HL-60 (cell line): ENCODE data around the gene TBX2.

Experiments
- DNase-seq, 2 experiments: peaks; one replicate each; pipeline ENCODE4 v3.0.0-alpha.2; 2010 to 2020; ENCODE audit warnings: low read depth in 1 of 2, low spot score in 1 of 2
- H3K27ac ChIP-seq: fragments of 250-450 bp; sonication (Bioruptor Pico); replicated peaks from 2 replicates; pipeline ENCODE4 v1.5.1; 2020; ENCODE audit warnings: mild to moderate bottlenecking, moderate library complexity
- H3K27me3 ChIP-seq: fragments of 250-450 bp; sonication (Bioruptor Pico); 2 replicates; pipeline ENCODE4 v1.5.1; 2021; ENCODE audit warnings: mild to moderate bottlenecking, moderate library complexity; ENCODE audit not compliant: insufficient read depth, poor library complexity, severe bottlenecking
- H3K4me3 ChIP-seq: replicated peaks from 2 replicates; pipeline ENCODE4 v1.5.1; 2011; ENCODE audit warnings: mild to moderate bottlenecking, control low read depth, low read length; ENCODE audit not compliant: insufficient read depth
- GABPA ChIP-seq: IDR thresholded peaks from 2 replicates; pipeline ENCODE4 v1.6.1; 2012; ENCODE audit warnings: low read depth
- POLR2AphosphoS5 ChIP-seq: IDR thresholded peaks from 2 replicates; pipeline ENCODE4 v1.6.1; 2012; ENCODE audit warnings: low read depth
- SPI1 ChIP-seq: IDR thresholded peaks from 2 replicates; pipeline ENCODE4 v1.6.1; 2012; ENCODE audit warnings: low read depth, mild to moderate bottlenecking, borderline replicate concordance
- TF ChIP-seq, protein P1 (sequence below): IDR thresholded peaks from 2 replicates; pipeline ENCODE4 v1.6.1; 2012; ENCODE audit warnings: low read depth; ENCODE audit not compliant: insufficient replicate concordance
- TF ChIP-seq, protein P2 (sequence below): IDR thresholded peaks from one replicate; pipeline ENCODE4 v1.5.1; 2011; ENCODE audit warnings: low read length, control low read depth, inconsistent platforms; ENCODE audit not compliant: insufficient read depth

Gene TBX2

DNA sequence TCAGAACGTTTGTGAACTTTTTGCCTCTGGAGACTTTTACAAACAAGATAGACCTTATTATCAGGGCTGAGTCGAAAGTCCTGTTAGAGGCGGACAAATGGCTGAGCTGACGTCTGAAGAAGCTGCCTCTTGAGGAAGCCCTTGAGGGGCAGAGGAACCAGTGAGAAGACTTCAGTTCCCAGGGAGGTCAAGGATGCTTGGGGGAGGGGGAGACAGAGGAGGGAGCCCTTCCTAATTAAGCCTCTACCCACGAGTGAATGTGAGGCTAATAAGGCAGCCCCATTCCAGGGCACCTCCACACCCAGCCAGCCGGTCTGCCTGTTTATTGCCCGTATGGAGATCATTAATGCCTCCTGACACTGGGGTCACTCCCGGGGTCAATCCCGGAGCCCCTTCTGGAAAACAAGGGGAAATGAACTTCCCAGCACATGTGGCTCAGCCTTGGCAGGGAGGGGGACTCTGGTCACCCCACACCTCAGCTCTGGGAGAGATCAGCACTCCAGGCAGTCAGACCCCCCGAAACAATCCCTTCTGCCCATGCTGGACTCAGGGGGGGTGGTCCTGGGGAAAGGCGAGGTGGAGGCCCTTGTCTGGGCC lies 43.3 kb downstream of the TBX2 start:
- H3K4me3 ChIP-seq = no peak overlapping the region
- peaks cover 6% of the 10 kb centered on the region for H3K27me3 ChIP-seq
- H3K27ac ChIP-seq = no peak overlapping the region
- no peak for DNase-seq
- TF ChIP-seq, protein P1, sequence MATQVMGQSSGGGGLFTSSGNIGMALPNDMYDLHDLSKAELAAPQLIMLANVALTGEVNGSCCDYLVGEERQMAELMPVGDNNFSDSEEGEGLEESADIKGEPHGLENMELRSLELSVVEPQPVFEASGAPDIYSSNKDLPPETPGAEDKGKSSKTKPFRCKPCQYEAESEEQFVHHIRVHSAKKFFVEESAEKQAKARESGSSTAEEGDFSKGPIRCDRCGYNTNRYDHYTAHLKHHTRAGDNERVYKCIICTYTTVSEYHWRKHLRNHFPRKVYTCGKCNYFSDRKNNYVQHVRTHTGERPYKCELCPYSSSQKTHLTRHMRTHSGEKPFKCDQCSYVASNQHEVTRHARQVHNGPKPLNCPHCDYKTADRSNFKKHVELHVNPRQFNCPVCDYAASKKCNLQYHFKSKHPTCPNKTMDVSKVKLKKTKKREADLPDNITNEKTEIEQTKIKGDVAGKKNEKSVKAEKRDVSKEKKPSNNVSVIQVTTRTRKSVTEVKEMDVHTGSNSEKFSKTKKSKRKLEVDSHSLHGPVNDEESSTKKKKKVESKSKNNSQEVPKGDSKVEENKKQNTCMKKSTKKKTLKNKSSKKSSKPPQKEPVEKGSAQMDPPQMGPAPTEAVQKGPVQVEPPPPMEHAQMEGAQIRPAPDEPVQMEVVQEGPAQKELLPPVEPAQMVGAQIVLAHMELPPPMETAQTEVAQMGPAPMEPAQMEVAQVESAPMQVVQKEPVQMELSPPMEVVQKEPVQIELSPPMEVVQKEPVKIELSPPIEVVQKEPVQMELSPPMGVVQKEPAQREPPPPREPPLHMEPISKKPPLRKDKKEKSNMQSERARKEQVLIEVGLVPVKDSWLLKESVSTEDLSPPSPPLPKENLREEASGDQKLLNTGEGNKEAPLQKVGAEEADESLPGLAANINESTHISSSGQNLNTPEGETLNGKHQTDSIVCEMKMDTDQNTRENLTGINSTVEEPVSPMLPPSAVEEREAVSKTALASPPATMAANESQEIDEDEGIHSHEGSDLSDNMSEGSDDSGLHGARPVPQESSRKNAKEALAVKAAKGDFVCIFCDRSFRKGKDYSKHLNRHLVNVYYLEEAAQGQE = no peak
- TF ChIP-seq, protein P2, sequence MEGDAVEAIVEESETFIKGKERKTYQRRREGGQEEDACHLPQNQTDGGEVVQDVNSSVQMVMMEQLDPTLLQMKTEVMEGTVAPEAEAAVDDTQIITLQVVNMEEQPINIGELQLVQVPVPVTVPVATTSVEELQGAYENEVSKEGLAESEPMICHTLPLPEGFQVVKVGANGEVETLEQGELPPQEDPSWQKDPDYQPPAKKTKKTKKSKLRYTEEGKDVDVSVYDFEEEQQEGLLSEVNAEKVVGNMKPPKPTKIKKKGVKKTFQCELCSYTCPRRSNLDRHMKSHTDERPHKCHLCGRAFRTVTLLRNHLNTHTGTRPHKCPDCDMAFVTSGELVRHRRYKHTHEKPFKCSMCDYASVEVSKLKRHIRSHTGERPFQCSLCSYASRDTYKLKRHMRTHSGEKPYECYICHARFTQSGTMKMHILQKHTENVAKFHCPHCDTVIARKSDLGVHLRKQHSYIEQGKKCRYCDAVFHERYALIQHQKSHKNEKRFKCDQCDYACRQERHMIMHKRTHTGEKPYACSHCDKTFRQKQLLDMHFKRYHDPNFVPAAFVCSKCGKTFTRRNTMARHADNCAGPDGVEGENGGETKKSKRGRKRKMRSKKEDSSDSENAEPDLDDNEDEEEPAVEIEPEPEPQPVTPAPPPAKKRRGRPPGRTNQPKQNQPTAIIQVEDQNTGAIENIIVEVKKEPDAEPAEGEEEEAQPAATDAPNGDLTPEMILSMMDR = no peak
- TF ChIP-seq GABPA (no peak), SPI1 (no peak), POLR2AphosphoS5 (no peak)

DNA sequence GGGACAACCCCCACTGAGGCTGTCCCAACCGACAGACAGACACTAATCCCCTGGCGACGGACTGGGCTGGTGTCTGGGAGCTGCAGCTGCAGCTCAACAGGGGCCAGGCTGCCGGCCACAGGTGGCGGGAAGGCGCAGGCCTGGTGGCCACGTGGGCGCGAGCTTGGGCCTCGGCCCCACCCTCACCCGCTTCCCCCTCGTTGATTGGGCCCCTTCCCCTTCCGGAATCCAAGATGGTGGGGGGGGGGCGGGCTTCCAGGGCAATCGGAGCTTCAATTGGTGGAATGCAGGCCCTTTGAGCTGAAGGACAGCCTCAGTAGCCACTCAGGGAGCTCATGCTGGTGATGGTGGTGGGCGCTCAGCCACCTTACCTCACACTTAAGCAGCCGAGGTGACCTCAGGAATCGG lies 43.8 kb downstream of the TBX2 start:
- no peak for DNase-seq
- Histone ChIP-seq H3K27me3 (peaks cover 6% of the 10 kb centered on the region), H3K4me3 (no peak overlapping the region), H3K27ac (no peak overlapping the region)
- TF ChIP-seq, protein P2 = no peak
- no peak for TF ChIP-seq POLR2AphosphoS5
- TF ChIP-seq, protein P1 = no peak
- no peak for TF ChIP-seq GABPA
- no peak for TF ChIP-seq SPI1

DNA sequence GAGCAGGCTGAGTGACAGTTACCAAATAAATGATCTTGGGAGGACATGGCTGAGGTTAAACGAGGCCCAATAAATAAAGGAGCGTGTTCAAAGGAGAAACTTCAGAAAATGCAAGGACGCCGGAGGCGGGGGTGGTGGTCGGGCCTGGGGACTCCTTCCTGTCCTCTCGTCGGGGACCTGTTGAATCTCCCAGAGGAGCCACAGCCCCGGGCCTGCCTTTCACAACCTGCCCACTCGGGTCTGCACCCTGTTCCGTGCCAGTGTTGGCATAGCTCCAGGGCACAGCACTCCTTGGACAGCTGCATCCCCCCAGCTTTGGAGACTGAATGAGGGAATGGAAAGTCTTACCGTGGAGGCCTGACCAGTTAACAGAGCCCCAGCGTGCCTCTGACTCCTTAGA lies 44.4 kb downstream of the TBX2 start:
- Histone ChIP-seq H3K27me3 (peaks cover 6% of the 10 kb centered on the region), H3K27ac (no peak overlapping the region)

More for the DNA sequence above, 44.4 kb downstream of the TBX2 start:
- DNase-seq = no peak
- TF ChIP-seq, protein P1 = no peak
- H3K4me3 ChIP-seq = no peak overlapping the region
